ENCODE data around the gene VPS36.

DNA sequence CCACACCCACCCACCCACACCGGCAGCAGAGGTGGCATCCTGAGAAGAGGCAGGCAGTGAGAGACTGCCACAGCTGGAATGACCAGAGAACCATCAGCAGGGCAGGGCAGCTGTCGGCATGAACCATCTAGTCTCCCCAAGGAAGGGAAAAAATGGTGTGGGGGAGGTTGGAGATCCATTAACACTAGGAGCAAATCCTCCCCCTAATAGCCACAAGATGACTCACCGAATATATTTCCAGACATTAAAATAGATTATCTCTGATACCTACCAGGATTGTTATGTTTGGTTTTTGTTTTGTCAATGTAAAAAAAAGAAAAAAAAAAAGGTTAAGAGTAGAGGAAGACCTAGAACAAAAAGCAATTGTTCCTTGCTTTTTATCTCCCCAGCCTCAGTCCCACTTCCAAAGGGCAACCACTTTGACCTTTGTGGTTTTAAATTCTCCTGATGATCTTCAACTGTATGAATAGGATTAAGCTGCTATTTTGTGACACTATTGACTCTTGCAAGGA, 78.6 kb downstream of the VPS36 start:
- TF ChIP-seq GATA2 (IDR thresholded peaks at IDR 0.05; ENCODE audit: low read depth, low read length) (no peak), GATA3 (IDR thresholded peaks at IDR 0.05; ENCODE audit: low read depth, low read length) (no peak)

Data from SH-SY5Y (cell line).